Fibroblast of peridontal ligament (primary cell): ENCODE data around the gene VAT1L.
"Not testable (repeated sequence)": the region's sequence is repeated elsewhere in the genome, so short reads cannot be mapped to it uniquely, and the experiment has no call there.

Experiments used
- DNase-seq: peaks from one replicate; pipeline ENCODE4 v3.0.0-alpha.2; 2010; ENCODE audit errors: extremely low read depth

Gene VAT1L

DNA sequence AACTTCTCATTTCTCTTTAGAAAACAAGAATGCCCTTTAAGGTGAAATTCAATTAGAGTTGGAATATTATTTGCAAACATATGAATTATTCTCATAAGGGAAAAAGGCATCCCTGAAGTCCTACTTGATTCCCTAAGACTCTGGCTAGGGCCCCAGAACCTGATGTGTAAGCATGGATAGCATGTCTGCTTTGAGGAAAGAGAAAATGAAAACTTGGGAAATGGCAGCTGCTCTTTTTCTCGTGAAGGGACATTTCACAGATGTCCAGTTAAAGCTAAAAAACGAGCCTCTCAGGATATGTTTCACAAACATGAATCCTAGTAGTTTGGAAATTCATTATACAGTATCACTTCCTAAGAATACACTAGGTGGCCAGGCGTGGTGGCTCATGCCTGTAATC is 121.7 kb downstream of the VAT1L start:
- DNase-seq: no peak

GRCh38 chr16:77912617-77913016 is 124.3 kb downstream of the VAT1L start:
- no peak for DNase-seq

GRCh38 chr16:77913738-77914253 is 125.4 kb downstream of the VAT1L start:
- no peak for DNase-seq

DNA sequence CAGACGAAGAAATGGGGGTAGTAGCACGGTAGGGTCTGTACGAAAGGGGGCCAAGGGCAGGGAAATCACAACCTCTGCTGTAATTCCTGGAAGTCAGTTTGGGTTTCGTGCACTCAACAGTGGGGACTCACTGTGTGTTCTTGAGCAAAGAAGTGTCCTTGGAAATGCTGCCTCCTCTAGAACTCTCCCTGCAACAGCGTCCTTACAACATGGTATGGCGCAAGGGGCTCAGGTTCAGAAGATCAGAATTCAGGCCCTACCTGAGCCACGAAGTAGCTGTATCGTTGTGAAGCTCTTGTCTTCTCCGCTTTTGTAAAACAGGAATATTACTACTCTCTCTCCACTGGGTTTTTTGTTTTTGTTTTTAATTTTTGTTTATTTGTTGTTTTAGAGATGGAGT is 127.7 kb downstream of the VAT1L start:
- no peak for DNase-seq

DNA sequence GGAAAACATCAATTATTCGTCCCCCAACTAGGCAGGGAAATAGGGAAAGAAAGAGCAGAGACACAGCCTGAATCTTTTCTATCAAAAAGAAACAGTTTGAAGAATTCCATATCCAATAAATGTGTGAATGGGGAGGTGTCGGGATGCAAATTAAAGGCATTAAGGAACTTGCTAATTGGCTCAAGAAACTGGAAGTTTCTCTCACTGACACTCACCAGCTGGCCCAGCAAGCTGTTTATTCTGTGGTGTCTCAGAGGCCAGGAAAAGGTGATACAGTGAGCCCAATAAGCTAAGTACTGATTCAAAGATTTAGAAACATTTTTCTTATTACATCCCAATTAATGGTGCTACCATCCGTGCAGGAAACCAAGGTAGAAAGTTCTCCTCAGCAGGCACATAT is 129.6 kb downstream of the VAT1L start:
- no peak for DNase-seq

DNA sequence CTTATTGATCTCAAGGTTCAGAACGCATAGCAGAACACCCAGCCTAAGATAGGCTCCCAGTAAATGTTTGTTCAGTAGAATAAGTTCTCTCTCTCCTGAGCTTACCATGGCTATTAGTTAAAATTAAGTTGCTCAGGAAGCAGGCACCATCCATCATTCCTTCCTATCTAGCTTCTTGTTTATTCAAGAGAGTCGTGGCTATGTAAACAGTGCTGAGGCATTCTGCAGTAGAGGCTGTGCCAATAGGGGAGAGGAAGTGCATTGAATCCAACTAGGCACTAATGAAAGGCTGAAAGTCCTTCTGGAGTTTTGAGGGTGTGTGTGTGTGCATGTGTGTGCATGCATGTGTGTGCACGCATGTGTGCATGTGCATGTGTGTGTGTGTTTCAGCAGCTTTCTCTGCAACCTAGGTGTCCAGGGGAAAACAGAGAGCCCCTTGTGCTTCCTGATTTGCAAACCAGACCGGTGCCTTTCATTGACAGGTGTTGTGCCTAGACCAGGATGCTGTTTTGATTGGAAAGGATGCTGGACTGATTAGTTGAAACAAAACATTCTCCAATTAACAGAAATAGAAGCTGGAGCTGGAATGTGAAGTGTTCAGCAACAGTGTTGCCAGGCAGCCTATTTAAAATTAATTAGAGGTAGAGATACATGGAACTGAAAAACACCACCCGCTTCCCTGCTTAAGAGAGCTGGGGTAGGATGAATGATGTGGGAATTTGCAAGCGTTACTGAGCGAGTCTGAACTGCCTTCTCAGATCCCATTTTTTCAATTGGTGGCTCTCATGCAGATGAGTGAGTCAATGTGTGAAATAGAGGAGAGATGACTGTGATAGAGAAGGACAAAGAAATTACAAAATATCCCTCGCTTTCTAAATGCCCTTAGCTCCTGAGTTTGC is 130.7 kb downstream of the VAT1L start:
- no peak for DNase-seq

DNA sequence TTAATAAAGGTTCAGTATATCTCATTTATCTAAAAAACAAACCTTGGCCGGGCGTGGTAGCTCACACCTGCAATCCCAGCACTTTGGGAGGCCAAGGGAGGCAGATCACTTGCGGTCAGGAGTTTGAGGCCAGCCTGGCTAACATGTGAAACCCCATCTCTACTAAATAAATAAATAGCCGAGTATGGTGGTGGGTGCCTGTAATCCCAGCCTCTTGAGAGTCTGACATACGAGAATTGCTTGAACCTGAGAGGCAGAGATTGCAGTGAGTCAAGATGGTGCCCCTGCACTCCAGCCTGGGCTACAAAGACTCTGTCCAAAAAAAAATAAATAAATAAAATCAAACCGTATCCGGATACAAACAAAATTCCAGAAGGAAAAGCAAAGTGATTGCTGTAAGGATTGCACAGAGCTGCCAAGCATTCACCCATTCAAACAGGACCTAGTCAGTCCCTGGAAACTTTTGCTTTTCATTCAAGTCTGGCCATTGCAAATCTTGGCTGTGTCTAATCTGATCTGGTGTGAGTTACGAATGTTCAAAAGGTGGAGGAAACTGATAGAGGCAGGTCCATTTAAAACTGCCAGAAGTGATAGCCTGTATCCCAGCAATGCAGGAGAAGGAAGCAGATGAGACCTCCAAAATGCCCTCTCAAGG is 131.5 kb downstream of the VAT1L start:
- DNase-seq: no peak

DNA sequence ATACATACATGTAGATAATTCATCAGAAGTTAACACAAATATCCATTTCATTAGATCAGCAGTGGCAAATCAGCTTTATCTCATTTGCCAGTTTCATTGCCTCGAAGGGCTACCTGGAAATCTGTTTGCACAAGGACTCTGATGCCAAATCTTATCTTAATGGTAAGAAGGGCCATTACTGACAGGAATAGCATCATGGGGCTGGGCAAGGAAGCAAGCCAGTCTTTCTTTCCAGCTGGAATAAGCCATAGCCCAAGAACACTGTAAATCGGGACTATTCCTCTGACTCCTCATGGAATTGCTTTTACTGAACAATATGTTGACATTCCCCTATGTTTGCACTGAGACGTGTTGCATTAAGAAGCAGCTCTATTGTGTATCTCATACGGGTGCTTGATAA is 132.6 kb downstream of the VAT1L start:
- no peak for DNase-seq

- no peak for DNase-seq
Observed at GRCh38 chr16:77922228-77922754, 133.9 kb downstream of the VAT1L start.

GRCh38 chr16:77925531-77925930 is 137.2 kb downstream of the VAT1L start:
- DNase-seq: no peak

DNA sequence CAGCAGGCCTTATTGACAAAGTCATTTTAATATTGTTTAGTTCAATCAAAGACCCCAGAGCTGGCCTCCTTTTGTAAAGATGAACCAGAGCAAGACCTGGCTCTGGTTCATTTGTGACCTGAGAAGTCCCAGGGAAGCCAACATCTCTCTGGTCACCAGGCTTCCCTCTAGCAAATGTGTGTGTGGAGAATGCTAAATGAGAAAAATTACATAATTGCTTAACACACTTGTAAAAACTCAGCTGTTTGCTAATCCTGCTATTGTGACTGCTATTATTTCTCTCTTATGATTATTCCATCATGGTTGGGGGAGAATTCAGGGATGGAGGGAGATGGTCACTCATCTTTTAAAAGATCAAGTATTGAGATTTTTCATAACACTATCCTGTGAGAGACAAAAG is 139.7 kb downstream of the VAT1L start:
- DNase-seq: no peak

DNA sequence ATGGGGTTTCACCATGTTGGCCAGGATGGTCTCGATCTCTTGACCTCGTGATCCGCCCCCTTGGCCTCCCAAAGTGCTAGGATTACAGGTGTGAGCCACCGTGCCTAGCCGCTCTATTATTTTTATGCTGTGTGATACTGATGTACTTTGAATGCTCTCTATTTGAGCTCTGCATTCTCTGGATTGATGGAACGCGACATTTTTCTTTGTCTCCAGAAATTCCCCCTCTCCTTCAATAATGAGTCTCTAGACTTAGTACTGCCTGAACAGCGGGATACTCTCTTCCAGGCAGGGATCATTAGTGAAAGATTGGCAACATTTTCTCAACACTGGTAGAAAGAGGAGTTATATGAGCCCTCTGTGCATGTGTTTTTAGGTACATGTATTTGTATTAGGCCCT is 140.6 kb downstream of the VAT1L start:
- no peak for DNase-seq

GRCh38 chr16:77931058-77931457 is 142.7 kb downstream of the VAT1L start:
- no peak for DNase-seq

DNA sequence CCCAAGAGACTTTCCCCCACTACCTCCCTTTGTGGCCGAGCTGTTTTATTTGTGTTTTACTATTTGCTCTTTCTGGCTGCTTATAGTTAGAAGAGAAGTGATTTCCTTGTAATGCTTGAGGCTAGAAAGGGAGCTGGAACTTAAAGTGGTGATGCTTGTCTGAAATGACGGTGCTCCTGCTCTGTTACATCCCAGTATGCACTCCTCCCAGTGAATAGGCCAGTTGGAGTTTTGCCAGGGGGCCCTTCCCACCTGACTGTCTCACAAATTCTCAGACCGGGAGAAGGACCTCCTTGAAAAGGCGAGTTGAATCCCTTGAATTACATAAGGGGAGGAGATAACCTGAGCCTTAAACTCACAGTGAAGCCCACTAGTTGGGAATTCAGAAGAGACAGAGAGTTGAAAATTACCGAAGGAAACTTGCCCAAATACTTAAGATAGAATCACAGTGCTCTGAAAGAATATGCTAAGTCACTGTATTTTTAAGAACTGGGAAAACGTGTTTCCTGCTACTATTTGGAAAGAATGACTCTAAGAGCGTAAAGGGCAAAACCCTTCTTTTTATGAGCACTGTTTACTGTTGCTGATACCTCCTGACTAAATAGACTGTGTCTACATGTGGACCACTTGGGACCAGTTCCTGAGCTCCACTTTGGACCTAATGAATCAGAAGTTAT is 149.2 kb downstream of the VAT1L start:
- no peak for DNase-seq

GRCh38 chr16:77938913-77939312 is 150.5 kb downstream of the VAT1L start:
- no peak for DNase-seq

DNA sequence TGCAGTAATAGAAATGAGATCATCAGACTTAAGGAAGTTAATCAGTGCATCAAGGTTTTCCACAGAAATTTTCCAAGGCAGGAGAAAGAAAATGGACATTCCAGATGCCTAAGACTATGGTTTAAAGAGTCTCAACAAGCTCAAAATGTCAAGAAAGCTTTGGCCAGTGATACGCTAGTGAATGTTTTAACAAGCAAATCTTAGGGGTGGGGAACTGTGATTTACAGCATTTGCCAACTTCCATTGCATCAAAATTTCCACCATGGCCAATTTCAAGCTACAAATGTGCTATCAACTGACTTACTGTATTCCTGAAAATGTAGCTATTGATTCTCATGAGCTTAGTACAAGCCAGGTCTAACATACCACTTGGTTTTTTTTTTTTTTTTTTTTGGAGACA is 151.6 kb downstream of the VAT1L start:
- DNase-seq: no peak

DNA sequence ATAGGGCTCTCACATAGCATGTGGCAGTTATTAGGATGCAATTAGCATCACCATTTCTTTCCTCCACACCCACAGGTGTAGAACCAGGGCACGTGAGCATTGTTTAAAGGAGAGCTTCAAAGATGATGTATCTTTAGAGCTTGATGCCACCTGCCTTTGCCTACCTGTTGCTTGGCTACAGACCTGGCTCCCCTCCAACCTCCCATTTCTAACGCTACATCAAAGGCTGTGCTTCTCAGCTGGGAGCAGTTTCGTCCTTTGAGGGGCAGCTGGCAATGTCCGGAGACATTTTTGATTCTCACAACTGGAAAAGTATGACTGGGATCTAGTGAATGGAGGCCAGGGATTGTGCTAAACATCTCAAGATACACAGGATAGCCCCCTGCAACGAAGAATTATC is 155.4 kb downstream of the VAT1L start:
- no peak for DNase-seq

- no peak for DNase-seq
Observed at GRCh38 chr16:77944631-77945030, 156.3 kb downstream of the VAT1L start.

DNA sequence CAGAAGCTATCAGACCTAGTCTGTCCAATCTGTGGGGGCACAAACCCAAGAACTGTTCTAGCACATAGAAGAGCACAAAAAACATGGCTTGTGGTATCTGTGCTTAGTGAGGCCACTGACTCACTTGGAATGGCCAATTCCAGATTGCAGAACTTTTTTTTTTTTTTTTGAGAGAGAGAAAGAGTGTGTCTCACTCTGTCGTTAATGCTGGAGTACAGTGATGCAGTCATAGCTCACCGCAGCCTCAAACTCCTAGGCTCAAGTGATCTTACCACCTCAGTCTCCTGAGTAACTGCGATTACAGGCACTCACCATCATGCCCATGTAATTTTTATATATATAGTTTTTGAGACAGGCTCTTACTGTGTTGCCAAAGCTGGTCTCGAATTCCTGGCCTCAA is 156.8 kb downstream of the VAT1L start:
- no peak for DNase-seq

- DNase-seq: no peak
Observed at GRCh38 chr16:77946823-77947222, 158.5 kb downstream of the VAT1L start.

GRCh38 chr16:77947590-77947989 is 159.2 kb downstream of the VAT1L start:
- not testable (repeated sequence) for DNase-seq

DNA sequence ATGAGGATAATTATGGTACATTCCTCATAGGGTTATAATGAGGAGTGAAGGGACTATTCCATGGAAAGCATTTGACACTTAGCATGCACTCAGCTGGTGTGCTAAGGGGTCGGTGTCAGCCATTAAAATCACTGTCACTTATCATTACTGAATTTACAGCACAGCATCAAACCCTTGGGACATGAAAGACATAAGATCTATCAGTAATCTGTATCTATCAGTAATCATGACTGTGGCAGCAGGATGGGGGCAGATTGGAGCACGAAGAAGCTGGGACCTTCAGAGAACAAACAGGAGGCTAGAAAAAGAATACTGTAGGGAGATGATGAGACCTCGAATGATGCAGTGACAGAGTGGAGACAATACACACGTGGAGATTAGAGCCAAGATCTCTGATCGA is 160.5 kb downstream of the VAT1L start:
- no peak for DNase-seq
